ENCODE results near the gene RSRP1. TPM values are rescaled to one million over a fixed set of nuclear protein-coding genes. Genes with fewer than 3 reads are reported as not detected.

RSRP1 gene
- total and polyA plus RNA-seq, 2 of the 8 experiments (the other 6 are each of a cell fraction or from before 2014, with no cell fraction given) = 32.9 to 59.4 TPM

GRCh38 chr1:25247829-25248754 lies 838 bp upstream of the RSRP1 start (continued):
- no peak for TF ChIP-seq SUZ12 (IDR thresholded peaks at IDR 0.05; ENCODE audit: low read length)
- TF ChIP-seq YY1 (IDR thresholded peaks at IDR 0.05; ENCODE audit: low read depth, low read length) = peak; percentile 60; the same call in 1 of the 2 replicates
- TF ChIP-seq EZH2 (IDR thresholded peaks at IDR 0.05; ENCODE audit: low read depth, low read length, severe bottlenecking) = no peak
- TF ChIP-seq SIRT6 (IDR thresholded peaks at IDR 0.05; ENCODE audit: low read length) = no peak
- TF ChIP-seq EGR1 (IDR thresholded peaks at IDR 0.05; ENCODE audit: borderline replicate concordance, low read depth, low read length) = no peak
- no peak for TF ChIP-seq CBX5 (IDR thresholded peaks at IDR 0.05; ENCODE audit: low read depth, low read length)
- no peak for TF ChIP-seq MAX (IDR thresholded peaks at IDR 0.05)
- no peak for TF ChIP-seq SIX5 (IDR thresholded peaks at IDR 0.05; ENCODE audit: low read depth, low read length)
- TF ChIP-seq GABPA (IDR thresholded peaks at IDR 0.05; ENCODE audit: borderline replicate concordance, insufficient read depth, low read length) = 0 out of 2 replicates have a peak, but pooled peaks have one; percentile 12
- no peak for TF ChIP-seq BCL11A (IDR thresholded peaks at IDR 0.05; ENCODE audit: low read depth in 2 of 2, low read length in 2 of 2)
- TF ChIP-seq SP2 (IDR thresholded peaks at IDR 0.05; ENCODE audit: low read length) = no peak
- no peak for TF ChIP-seq TBP (IDR thresholded peaks at IDR 0.05; ENCODE audit: low read depth, low read length)
- no peak for TF ChIP-seq SP1 (IDR thresholded peaks at IDR 0.05; ENCODE audit: low read depth, low read length)
- no peak for TF ChIP-seq HDAC6 (IDR thresholded peaks at IDR 0.05; ENCODE audit: low read depth, low read length)
- peak; percentile 40 to 56 (median 42); a peak in 3 of 4 replicates for TF ChIP-seq CTCF (IDR thresholded peaks at IDR 0.05; ENCODE audit: control extremely low read depth in 1 of 3, insufficient read depth in 1 of 3, low read depth in 1 of 3, low read length in 3 of 3)
- TF ChIP-seq SP4 (IDR thresholded peaks at IDR 0.05; ENCODE audit: low read length) = no peak
- TF ChIP-seq NANOG (IDR thresholded peaks at IDR 0.05; ENCODE audit: insufficient read depth, low read depth, low read length, poor library complexity, severe bottlenecking) = no peak
- no peak for TF ChIP-seq NRF1 (IDR thresholded peaks at IDR 0.05; ENCODE audit: low read depth, low read length)
- TF ChIP-seq RAD21 (IDR thresholded peaks at IDR 0.05 in 1 of 2, conservative IDR thresholded peaks at IDR 0.05 in 1 of 2; ENCODE audit: low read depth in 2 of 2, low read length in 2 of 2) = peak; percentile 23 to 45; a peak in 3 of 4 replicates
- no peak for TF ChIP-seq HDAC2 (IDR thresholded peaks at IDR 0.05; ENCODE audit: borderline replicate concordance in 1 of 2, low read depth in 2 of 2, low read length in 2 of 2)
